GM12801 (cell line): ENCODE data around the gene TRAF3IP1.

Experiments used
- CTCF ChIP-seq: IDR thresholded peaks from one replicate; pipeline ENCODE4 v1.5.1; 2011; ENCODE audit warnings: control low read depth; ENCODE audit not compliant: insufficient read length; ENCODE audit errors: extremely low read depth

Gene TRAF3IP1

DNA sequence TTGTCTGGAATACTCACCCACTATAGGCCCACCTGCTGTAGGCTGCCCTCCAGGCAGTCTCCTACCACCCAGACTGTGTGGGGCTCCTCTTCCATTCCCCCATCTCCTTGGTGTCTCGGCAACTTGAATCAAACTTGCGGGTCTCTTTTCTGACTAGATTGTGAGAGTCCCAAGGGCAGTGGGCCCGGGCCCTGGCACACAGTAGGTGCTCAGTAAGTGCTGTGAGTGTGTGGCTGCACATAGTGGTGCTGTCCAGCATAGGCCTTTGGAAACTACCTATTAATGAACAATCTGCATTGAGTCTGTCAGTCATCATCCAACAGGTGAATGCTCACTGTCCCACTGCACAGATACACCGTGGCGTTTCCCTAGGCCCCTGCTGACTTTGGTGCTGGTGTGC is 62.8 kb downstream of the TRAF3IP1 start:
- TF ChIP-seq CTCF: no peak

GRCh38 chr2:238383743-238384380 is 63.5 kb downstream of the TRAF3IP1 start:
- no peak for TF ChIP-seq CTCF

DNA sequence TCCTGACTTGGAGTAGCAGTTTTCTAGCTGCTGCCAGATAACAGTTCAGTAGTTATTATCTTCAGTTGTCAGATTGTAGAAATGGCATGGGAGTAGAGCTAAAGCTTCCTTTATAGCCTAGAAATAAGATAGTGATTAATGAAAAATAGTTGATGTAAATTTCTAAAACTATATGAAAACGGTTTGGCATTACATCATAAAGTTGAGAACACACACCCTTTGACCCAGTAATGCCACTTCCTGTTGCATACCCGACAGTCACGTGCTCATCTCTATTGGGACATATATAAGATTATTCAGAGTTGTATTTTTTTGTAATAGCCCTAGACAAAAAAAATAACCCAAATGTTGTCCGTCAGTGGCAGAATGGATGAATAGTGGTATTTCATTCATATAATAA is 67.0 kb downstream of the TRAF3IP1 start:
- TF ChIP-seq CTCF: no peak

DNA sequence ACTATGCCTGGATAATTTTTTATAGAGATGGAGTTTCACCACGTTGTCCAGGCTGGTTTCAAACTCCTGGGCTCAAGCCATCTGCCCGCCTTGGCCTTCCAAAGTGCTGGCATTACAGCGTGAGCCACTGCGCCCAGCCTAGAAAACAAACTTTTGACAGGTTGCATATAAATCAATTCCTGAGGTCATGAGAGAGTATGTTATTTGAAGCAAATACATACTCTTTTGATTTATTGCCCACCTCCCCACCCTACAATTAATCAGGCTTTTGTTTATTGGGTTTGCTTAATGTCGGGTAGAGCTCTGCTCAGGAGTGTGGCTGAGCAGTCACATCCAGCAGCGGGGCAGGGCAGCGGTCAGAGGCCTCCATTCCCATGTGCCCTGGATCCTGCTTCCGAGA is 68.5 kb downstream of the TRAF3IP1 start:
- TF ChIP-seq CTCF: no peak

DNA sequence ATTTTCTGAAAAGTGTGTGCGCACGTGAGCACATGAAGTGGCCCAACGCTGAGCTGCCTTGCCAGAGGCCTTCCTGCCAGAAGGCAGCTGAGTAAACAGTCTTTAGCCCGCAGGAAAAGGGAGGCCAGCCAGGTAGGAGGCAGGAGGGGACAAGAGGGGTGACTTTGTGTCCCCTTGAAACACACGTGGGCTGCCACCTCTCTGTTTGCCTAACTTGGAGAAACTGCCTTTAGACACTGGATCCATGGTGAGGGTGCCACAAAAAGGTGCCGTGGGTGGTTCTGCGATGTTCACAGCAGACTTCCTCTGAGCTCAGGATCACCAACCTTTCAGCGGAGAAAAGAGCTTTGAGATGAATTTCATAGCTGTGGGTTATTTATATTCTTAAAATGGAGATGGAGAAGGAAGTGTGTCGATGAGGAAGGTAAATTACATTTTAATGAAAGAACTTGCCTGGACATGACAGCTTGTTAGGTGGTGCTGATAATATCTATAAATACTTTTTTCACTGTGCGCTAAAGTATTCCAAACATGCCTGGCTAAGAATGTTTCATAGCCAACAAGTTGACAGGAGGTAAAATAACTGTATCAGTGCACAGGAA is 69.8 kb downstream of the TRAF3IP1 start:
- TF ChIP-seq CTCF: no peak

DNA sequence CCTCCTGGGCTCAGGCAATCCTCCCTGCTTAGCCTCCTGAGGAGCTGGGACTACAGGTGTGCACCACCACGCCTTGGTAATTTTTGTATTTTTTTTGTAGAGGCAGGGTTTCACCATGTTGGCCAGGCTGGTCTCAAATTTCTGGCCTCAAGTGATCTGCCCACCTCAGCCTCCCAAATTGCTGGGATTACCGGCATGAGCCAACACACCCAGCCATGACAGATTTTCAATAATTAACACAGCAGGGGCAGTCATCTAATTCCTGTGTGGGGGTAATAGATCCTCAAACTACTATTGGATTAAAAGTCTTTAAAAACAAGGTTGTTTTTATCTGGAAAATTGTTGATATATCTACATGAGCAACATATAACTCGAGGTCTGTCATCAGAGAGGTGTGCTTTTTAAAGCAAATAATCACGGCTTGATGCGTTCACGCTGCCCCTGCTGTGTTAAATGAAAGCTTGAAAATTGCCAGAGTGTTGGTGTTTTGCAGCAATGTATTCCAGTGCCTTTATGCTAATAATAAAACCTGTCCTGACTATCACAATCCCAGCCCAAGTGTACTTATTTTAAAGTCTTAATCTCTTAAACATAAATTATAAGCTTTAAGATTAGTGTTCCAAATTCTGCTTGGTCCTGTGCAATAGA is 70.8 kb downstream of the TRAF3IP1 start:
- no peak for TF ChIP-seq CTCF

GRCh38 chr2:238396663-238397062 is 76.3 kb downstream of the TRAF3IP1 start:
- no peak for TF ChIP-seq CTCF
